HG03060 (cell line): Measurements from ENCODE around the gene HSBP1L1.

Experiments used
- ATAC-seq: cut with Tn5 transposase; IDR thresholded peaks from one replicate; pipeline ENCODE4 v1.9.1; 2021; ENCODE audit warnings: low read depth, moderate number of reproducible peaks; ENCODE audit not compliant: unreplicated experiment

Gene HSBP1L1

DNA sequence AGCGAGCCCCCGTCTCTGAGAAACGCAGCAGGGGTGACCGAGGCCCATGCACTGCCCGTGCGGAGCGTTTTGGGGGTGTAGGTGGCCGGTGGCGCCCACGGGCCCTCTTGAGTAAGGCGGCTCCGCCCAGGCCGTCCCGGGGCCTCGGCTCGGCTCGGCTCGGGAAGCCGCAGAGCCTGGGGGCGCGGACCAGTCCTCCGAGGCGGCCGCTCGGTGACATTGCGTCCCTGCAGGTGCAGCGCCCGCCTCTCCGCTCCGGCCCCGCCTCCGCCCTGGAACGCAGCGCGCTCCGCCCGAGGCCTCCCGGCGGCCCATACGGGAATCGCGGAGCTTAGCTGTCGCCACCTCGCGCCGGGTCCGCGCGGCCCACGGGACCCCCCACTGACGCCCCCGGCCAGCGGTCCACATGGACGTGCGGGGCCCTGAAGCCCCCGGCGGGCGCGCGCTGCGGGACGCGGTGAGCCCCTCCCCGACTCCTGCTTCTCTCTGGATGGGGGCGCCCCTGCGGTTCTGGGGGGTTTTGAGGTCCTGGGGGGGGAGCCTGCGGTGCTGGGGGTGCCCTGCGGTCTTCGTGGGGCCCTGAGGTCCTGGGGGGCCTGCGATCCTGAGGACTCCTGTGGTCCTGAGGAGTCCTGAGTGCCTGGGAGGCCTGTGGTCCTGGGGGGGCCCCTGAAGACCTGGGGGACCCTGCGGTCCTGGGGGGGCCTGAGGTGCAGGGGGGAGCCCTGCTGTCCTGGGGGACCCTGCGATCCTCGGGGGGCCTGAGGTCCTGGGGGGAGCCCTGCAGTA is at the start of gene HSBP1L1:
HSBP1L1 (plus strand) TSS at position 314 of the 789 bp plus-strand sequence; CDS start at position 407, 93 bp downstream.
- ATAC-seq: no peak

DNA sequence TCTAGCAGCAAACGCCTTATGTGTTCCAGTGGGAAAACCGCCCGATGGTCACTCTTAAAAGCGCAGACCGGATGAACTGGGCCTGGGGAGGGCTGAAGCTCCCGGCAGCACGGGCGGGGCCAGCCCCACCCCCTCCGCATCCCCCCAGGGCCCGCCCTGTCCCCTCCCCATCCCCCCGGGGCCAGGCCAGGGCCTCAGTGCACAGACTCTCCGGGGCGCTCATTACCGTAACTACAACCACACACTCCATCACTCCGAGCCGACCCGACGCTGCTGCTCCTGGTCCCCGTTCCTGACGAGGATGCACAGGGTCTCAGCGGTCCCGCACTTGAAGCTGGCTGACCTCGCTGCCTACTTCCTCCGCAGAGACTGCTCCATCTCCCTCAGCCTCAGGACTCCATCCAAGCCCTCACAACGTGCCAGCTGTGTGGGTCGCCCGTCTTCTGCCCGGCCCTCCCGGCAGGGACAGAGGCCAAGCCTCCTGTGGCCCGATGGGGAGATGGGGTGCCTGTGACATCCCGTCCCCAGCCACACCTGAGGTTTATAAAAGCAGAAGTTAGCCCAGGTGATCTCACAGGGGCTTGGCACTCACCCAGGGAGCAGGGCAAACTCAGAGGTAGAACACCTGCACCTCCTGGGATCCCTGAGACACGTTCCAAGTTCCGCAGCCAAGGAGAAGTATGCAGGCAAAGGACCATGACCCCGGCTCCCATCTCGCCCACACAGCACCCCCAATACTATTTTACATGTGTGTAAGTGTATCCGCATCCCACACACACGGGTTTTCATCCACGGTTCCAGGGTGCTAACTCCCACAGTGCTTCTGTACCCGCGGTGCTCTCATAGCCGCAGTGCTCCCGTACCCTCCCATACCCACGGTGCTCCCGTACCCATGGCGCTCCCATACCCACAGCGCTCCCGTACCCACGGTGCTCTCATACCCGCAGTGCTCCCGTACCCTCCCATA is 49.0 kb upstream of the HSBP1L1 start:
- no peak for ATAC-seq

DNA sequence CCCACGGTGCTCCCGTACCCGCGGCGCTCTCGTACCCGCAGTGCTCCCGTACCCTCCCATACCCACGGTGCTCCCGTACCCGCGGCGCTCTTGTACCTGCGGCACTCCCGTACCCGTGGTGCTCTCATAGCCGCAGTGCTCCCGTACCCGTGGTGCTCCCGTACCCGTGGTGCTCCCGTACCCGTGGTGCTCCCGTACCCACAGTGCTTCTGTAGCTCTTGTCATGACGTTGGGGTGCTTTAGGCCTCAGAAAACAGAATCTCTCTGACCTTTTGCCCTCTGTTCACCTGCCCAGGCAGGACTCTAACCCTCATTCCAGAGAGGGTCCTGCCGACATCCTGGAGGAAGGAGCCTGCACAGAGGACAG is 48.3 kb upstream of the HSBP1L1 start:
- ATAC-seq: no peak

DNA sequence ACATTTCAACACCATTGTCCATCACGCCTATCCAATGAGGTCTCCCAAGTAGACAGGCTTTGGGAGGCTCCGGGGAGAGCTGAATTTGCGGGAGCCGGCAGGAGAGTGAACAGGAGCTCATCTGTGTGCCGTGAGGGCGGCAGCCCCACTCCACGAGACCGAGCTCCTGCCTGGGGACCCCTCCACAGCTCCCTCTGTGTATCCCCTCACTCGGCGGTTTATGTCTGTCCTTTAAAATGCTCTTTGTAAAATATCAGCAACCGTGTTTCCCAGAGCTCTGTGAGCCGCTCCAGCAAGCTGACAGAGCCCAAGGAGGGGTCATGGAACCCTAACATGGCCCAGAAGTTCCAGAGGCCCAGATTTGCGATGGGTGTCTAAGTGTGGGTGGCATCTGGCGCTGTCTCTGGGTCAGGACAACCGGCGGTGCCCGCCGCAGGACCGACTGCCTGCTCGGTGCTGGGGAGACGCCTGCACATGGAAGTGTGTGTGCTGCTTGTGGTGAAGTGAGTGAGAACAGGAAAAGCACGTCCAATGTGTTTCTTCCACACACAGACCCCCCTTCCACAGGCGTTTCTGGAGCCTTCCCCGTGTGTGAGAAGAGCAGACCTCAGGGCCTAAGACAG is 47.8 kb upstream of the HSBP1L1 start:
- no peak for ATAC-seq

DNA sequence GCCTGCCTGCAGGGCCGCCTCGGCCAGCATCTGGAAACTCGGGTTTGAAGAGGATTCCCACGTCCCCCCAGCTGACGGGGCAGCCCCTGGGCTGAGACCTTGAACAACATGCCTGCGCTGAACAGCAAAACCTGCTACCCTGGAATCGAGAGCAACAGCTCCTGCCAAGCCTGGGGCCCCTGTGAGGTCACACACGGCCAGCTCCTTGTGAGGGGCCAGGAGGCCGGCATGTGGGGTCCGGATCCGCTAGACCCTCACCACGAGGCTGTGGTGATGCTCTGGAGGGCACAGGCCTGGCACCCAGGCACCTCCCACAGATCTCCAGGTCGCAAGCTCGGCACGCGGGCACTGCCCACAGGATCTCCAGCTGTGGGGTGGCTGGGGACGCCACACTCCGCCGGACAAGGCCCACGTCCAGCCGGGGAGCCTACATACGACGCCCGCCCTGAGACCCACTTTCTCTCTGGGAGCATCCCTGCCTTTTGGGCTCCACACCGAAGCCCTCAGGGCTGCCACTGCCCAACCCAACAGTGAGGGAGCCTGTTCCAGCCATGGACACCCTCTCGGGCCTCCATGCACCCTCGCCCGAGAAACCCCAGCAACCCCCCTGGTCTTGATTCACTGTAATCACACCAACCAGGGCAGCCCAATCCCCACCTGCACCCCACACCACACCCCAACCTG is 47.1 kb upstream of the HSBP1L1 start:
- ATAC-seq: no peak

DNA sequence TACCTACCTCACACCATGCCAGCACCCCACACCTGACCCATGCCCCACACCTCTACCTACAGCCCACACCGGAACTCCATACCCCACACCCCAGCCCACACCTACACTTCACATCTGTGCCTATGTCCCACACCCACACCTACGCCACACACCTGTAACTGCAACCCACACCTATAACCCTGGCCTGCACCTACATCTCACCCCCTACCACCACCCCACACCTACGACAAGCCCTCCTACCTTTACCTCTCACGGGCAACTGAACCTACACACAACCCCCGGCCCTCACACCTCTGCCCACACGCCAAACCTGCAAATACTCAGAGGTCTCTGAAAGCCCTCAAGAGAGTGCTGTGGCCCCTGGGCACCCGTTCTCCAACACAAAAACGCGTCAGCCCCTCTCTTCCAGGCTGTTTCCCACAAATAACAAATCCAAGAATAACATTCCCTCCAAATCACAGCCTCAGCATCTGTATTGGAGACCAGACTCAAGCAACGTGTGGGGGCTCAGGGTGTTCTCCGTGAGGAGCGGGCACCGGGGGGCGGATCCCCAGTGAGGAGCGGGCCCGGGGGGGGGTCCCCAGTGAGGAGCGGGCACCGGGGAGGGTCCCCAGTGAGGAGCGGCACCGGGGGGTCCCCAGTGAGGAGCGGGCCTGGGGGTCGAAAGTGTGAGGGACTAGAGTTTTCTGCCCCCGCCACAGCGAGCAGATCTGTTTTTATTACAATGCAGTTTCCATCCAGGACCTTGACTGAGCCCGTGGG is 46.4 kb upstream of the HSBP1L1 start:
- ATAC-seq: no peak

DNA sequence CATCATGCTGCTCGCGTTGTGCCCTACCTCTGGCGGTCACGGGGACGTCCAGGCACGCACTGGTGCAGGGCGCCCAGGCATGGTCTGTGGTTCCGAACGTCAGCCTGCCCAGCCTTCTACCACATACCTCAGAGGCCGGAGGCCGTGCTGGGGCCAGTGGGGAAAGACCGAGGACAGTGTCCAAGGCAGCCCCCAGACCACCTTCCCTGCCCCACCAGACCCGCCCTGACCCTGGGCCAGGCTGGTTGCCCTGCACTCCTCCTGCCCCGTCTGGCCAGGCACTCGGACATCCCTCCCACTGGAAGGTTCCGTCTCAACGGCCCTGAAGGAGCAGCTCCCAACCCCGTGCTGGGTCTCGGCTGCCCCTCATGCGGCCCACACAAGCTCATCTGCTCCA is 45.8 kb upstream of the HSBP1L1 start:
- no peak for ATAC-seq

DNA sequence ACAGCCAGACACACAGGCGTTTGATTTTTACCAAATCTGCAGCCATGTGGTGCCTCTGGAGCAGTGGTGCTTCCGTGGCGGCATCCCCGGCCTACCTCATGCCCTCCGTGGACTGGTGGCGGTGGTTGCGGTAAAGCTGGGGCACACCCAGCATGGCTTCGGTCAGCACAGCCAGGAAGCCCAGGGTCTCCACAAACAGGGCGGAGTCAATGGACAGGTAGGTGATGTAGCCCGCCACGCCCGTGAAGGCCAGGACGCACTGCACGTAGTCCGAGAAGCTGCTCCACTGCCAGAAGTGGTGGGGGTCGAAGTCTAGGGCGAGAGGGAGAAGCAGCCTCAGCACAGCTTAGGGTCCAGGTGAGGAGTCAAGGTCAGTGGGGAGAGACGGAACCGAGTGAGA is 45.4 kb upstream of the HSBP1L1 start:
- no peak for ATAC-seq

DNA sequence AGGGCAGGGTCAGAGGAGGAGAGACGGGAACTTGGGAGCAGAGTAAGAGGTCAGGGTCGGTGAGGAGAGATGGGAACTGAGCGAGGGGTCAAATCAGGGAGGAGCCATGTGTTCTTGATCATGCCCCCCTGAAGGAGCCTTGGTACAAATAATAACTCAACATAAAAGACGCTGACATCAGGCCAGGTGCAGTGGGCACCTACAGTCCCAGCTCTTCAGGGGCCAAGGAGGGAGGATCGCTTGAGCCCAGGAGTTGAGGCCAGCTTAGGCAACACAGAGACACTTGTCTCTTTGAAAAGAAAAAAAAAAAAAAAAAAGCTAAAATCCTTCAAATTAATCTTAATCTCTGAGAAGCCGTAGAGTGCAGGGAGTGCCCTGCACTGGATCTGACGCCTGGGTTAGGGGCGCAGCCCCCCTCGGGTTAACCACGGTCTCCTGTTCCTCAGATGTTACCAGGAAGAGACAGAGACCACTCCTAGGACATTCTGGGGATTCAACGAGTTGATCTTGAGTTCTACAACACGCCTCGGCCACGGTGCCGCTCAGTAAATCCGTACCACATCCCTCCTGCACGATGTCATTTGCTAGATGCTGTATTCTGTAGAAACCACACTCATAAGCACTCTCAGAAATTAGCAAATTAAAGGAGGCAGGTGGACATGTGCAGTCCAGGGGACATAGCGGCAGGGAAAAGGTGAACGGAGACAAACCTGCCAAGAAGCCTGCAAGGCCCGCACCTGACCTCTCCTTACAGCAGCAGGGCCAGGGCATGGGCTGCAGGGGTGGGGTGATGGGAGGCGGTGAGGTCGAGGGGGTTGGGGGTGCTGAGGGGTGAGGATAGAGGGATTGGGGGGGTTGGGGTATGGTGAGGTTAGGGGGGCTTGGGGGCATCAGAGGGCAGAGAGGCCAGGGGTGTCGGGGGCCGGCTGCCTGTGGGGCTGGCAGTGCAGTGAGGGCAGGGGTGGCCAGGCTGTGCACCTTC is 42.2 kb upstream of the HSBP1L1 start:
- ATAC-seq: no peak

DNA sequence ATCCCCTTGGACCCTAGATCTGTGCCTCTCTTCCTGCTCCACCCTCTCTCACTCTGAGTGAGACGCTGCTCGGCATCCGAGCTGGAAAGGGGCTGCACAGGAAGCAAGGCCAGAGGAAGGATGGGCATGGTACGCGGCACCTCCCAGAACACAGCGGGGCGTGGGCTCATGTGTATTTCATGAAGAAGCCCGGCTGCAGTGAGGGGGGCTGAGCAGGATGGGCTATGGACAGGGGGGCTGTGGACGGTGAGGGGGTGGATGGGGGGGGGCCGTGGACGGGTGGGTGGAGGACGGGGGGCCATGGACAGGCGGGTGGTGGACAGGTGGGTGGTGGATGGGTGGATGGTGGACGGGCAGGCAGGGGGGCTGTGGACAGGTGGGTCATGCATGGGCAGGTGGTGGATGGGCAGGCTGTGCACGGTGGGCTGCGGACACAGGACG is 41.5 kb upstream of the HSBP1L1 start:
- ATAC-seq: no peak

DNA sequence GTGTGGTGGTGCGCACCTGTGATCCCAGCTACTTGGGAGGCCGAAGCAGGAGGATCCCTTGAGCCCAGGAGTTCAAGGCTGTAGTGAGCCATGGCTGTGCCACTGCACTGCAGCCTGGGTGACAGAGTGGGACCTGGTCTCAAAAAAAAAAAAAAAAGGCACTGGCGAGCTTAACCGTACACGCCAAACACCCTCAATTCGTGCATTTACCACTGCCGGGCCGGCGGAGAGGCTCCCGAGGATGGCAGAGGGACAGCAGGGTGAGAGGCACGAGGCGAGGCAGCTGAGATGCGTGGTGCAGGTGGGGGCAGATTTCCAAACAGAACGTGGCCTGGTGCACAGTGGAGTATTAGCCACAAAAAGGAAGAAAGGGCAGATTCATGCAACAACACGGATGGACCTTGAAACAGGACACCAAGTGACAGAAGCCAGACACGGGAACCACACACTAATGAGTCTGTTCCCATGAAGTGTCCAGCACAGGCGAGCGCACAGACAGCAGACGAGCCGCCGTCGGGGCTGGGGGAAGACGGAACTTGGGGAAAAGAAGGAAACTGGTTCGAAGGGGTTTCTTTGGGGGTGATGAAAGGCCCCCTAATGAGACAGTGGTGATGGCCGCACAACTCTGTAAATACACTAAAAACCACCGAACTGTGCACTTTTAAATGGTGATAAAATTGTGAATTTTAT is 40.4 kb upstream of the HSBP1L1 start:
- ATAC-seq: no peak

DNA sequence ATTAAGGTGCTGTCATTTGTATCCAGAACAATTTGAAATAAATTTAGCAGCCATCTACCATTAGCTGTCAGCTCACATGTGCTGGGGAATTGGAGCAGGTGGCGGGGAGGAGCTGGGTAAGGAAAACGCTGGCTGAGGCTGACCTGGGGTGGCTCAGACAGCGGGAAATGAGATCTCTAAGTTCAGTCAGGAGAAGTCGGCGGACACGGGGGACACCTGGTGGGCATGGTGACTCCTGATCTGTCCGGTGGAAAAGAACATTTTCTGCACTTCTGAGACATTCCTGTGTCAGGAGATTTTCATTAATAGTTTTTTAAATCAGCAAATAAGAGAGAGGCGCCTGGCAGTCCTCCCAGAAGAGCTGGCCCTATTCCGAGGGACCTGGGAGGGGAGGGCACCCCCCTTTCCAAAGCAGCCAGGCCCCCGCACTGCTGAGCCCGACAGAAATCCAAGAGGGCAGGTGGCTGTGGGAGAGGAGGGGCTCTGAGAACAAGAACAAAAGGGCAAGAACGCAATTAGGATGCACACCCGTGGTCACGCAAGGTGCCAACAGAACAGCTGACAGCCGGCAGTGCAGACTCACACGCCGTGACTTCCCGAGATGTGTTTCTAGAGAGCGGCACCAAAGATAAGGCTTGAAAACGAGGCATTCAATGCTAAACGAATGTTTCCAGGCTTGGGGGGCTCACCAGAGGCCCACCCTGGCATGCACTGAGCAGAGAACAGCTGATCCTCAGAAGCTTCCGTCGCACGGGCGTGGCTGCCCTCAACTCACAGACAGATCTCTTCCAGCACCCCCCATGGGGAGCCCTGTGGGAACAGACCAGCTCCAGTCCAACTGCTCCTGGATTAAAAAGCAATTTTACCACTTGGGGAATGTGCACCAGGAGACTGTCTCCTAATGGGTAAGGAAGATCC is 39.4 kb upstream of the HSBP1L1 start:
- no peak for ATAC-seq

DNA sequence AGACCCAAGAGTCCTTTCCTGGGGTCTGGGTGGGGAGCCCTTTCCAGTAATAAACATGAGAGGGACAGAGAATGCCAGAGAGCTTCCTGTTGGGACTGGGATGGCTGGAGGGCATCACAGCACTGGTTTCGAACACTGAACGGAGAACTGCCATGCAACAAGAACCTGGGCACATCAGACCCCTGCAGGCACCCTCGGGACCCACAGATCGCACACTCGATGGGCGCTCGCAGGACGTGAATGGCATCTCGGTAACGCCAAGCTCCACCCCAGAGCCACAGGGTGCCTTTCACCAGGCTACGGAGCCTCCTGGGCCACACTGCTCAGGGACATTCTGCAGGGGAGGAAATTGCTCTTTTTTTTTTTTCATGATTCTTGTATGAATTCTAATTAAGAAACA is 38.1 kb upstream of the HSBP1L1 start:
- no peak for ATAC-seq

DNA sequence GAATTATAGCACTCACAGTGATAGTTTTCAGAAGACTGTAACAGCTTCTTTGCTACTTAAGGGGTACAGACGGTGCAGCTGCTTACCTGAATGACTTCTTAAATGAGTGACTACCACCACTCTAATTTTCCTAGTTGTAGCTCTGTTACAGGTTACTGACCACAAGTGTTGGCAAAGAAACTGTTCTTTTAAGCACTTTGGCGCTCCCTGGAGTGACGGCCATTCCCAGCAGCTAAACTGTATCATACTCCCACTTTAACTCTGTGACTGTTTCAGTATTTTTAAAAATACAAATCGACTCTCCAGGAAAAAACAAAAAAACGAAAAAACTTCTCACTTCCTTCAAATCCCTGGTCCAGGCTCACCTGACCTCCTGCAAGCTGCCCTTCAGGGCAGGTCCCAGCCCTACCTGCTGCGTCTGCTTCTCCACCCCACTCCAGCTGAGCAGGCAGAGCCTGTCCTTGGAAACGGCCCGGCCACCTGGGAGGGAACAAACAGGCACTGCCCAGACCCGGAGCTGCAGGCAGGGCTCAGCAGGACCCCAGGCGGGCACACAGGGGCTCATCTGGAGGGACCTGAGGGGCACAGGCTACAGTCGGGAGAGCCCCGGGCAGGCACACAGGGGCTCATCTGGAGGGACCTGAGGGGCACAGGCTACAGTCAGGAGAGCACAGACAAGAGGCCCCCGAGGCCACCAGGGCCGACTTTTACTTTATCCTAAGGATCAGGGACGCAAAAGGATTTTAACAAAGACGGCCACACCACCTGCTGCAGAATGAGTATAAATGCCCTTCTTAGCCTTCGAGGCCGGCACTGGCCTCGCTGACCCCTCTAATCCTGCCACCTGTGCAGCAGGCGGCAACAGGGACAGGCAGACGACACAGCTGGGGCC is 37.5 kb upstream of the HSBP1L1 start:
- ATAC-seq: no peak

DNA sequence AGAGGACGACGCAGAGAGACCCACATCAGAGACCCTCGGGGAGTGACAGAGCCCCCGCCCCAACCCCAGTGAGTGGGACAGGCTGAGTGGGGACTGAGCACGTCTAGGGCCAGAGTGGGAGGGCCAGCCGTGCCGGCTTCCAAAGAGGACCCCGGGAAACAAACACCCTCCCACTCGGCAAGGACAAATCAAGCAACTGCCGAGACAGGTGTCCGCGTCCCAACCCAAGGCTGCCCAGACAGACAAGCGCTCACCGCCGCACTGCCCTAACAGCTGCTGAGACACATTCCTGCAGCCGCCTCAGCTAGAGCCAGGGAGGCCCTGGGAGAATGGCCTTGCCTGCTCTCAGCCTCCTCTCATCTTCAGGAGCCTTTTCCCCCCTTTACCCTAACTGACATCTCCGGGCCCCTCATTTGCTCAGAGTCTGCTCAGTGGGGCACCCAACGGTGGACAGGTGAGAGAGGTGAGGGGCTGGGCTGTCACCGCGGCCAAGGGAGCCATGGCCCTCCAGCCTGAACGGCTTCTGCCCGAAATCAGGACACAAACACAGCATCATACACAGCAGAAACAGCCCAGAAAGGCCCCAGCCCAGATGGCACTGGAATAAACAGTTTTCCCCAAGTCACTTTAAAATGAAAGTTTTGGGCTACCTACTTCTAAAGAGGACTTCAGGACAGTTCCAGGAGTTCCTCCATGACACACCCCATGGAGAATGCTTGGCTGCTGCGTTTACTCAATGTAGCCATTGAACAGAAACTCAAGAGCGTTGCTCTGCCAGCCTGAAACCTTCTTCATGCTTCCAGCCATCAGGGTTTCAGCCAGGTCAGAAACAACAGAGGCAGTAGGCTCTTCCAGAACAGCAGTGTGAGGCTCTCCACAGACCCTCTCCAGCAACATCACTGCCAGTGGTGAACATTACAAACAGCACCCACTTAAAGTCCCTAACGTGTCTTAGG is 36.6 kb upstream of the HSBP1L1 start:
- no peak for ATAC-seq
